GM12865 (cell line): ENCODE results near the gene OGFR.

Experiments used
- DNase-seq: peaks from one replicate; pipeline ENCODE4 v3.0.0; 2010; ENCODE audit warnings: low read depth
- H3K4me3 ChIP-seq: 2 replicates; pipeline ENCODE4 v1.5.1; 2011; ENCODE audit warnings: mild to moderate bottlenecking, low read depth, low read length, control low read depth
- TF ChIP-seq, protein P1 (sequence below): IDR thresholded peaks from 2 replicates; pipeline ENCODE4 v1.5.1; 2011; ENCODE audit warnings: low read length, control low read depth, low read depth, inconsistent platforms; ENCODE audit not compliant: insufficient read depth; ENCODE audit errors: missing control alignments

OGFR gene

DNA sequence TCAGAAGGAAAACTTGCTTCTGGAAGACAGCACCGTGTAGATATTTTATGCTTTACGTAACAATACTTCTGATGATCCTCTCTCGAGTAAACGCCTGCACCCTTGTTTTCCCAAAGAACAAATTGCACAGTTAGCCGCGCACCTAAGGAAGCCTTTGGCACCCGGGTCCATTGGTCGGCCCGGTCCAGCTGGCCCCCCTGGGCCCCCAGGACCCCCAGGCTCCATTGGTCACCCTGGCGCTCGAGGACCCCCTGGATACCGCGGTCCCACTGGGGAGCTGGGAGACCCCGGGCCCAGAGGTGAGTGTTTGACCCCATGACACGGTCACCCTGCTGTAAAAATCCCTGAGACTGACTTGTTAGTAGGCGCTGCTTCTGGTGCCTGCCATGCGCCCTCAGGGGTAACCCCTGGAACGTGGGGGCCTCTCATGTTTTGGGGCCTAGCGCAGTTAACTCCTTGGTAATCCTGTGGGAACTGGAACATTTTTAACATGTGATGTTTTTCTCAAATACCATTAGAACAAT is 32.4 kb downstream of the OGFR start:
- DNase-seq = no peak
- TF ChIP-seq, protein P1, sequence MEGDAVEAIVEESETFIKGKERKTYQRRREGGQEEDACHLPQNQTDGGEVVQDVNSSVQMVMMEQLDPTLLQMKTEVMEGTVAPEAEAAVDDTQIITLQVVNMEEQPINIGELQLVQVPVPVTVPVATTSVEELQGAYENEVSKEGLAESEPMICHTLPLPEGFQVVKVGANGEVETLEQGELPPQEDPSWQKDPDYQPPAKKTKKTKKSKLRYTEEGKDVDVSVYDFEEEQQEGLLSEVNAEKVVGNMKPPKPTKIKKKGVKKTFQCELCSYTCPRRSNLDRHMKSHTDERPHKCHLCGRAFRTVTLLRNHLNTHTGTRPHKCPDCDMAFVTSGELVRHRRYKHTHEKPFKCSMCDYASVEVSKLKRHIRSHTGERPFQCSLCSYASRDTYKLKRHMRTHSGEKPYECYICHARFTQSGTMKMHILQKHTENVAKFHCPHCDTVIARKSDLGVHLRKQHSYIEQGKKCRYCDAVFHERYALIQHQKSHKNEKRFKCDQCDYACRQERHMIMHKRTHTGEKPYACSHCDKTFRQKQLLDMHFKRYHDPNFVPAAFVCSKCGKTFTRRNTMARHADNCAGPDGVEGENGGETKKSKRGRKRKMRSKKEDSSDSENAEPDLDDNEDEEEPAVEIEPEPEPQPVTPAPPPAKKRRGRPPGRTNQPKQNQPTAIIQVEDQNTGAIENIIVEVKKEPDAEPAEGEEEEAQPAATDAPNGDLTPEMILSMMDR = no peak
- no peak overlapping the region for H3K4me3 ChIP-seq

DNA sequence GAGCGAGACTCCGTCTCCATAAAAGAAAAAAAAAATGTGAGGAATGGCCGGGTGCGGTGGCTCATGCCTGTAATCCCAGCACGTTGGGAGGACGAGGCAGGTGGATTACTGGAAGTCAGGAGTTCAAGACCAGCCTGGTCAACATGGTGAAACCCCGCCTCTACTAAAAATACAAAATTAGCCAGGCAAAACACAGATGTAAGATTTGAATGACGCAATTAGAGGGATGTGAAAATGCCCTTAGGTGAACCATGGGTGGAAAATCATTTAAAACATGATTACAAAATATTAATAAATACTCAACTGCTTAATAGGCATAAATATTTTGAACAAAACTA is 33.1 kb downstream of the OGFR start:
- no peak overlapping the region for H3K4me3 ChIP-seq
- TF ChIP-seq, protein P1 = no peak
- DNase-seq = no peak

DNA sequence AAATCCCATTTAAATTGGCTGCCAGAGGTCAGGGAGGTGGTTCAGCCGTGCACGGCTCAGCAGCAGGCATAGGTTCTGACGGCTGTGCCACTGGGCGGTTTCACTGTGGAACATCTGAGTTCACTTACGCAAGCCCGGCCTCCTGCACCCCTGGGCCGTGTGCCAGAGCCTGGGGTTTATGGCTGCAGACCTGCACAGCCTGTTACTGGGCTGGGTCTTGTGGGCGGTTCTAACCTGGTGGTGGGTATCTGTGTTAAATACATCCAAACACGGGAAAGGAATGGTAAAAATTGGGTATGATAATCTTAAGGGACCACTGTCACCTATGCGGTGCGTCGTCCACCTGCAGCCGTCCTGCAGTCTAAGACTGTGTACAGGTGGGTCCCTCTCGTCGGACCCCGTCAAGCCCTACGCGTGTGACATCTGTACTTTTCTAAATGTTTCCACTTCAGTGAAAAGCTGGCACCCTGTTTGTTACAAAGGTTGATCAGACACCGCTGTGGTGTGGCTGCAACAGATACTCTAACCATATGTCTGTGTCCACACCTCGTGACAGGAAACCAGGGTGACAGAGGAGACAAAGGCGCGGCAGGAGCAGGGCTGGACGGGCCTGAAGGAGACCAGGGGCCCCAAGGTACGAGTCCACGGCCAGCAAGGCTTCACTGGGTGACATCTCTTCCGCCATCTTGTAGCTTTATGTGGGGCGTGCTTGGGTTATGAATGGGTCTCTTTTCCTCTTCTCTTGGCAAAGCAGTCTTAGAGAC is 33.7 kb downstream of the OGFR start:
- TF ChIP-seq, protein P1 = no peak
- DNase-seq = peak; percentile 47
- no peak overlapping the region for H3K4me3 ChIP-seq

DNA sequence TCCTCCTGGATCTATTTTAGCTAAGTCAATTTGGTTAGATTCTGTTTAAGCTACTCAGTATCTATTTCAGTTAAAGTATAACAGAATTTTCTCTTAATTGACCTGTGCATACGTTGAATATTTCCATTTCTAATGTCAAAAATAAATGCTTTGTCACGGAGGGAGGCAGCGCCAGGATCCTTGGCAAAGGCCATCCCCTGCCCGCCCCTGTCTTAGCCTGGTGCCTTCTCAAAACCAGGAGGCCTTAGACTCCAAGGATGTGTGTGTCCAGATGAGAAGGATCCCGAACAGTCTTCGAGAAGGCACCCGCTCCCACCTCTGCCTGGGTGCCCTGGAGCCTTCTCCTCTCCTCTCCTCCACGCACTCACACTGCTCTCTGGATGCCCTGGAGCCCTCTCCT is 34.6 kb downstream of the OGFR start:
- TF ChIP-seq, protein P1 = no peak
- no peak overlapping the region for H3K4me3 ChIP-seq
- no peak for DNase-seq

DNA sequence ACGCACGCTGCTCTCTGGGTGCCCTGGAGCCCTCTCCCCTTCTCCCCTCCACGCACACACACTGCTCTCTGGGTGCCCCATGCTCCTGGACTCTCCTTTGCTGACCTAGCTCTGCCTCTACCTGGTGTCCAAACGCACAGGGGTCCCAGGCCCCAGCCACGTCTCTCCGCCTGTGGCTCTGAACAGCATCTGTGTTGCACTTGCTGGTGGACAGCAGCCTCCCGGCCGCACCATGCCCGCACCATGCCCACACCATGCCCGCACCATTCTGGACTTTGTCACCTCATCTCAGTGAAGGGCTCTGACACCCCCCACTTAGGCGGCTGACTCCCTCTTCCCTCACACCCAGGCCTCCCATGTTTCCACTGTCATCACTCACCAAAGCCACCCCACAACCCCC is 35.2 kb downstream of the OGFR start:
- TF ChIP-seq, protein P1 = no peak
- no peak overlapping the region for H3K4me3 ChIP-seq
- DNase-seq = no peak

DNA sequence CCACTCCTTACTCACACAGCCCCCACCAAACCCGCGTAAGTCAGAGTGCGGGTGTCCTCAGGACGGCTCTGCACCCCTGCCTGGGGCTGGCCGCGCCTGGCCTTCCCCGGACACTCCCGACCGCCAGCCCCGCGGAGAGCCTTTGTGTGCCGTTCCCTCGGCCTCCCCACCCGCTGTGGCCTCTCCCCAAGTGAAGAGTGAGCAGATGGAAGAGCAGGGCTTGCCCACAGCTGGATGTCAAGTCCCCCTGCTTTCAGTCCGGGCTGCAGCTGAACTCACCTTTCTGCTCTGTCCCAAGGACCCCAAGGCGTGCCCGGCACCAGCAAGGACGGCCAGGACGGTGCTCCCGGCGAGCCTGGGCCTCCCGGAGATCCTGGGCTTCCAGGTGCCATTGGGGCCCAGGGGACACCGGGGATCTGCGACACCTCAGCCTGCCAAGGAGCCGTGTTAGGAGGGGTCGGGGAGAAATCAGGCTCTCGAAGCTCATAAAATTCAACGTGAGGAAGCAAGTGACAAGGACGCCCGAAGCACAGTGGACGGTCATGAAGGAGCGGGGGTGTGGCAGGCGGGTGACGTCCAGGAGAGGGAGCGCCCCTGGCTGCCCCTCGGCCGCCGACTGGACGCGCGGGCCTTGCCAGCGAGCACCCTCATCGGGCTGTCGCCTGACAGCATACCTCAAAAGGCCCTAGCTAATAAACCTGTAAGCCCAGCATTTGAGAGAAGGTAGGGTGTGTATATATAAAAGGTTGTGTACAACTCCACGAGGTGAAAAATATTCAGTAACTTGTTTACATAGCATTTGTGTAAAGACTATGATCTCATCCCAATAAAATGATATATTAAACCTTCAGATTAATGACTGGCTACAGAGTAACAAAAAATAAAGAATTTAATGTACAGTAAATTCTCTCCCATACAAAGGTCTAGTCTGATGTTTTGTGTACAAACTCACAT is 35.9 kb downstream of the OGFR start:
- TF ChIP-seq, protein P1 = no peak
- DNase-seq = no peak
- no peak overlapping the region for H3K4me3 ChIP-seq
